Panc1 (cell line): ENCODE measurements around the gene DTX3. TPM values are rescaled to one million over a fixed set of nuclear protein-coding genes. Genes with fewer than 3 reads are reported as not detected.

ENCODE experiments used
- ATAC-seq: fragments of 200-7000 bp; cut with Tn5 transposase; 2 replicates; pipeline ENCODE4 v1.9.1; 2020; ENCODE audit warnings: mild to moderate bottlenecking, moderate library complexity
- BruUV-seq: library from RNA; stranded (reverse); fragments of 400-500 nt; replicated peaks from 2 replicates; lab custom pipeline; 2021; lab: Mats Ljungman, UMichigan
- CTCF ChIA-PET: fragments of 300-600 bp; sonication (Branson Sonifier 250); formaldehyde crosslinking; loops from one replicate; lab custom pipeline; 2022; ENCODE audit warnings: antibody characterized with exemption; lab: Charles Lee
- POLR2A ChIA-PET: fragments of 300-600 bp; sonication (Branson Sonifier 250); formaldehyde crosslinking; loops from one replicate; lab custom pipeline; 2022; ENCODE audit warnings: antibody characterized with exemption; lab: Charles Lee
- DNase-seq: peaks from one replicate; pipeline ENCODE4 v3.0.0-alpha.2; 2010; ENCODE audit warnings: low read depth, low spot score
- H3K27ac ChIP-seq: 2 replicates; pipeline ENCODE4 v1.5.1; 2011; ENCODE audit warnings: mild to moderate bottlenecking, low read length, inconsistent platforms
- H3K27me3 ChIP-seq: fragments of 200-500 bp; sonication (Bioruptor generic); 2 replicates; pipeline ENCODE4 v1.6.0; 2014; ENCODE audit warnings: low read length, inconsistent platforms; ENCODE audit not compliant: control insufficient read depth, insufficient read depth
- H3K36me3 ChIP-seq: fragments of 200-500 bp; sonication (Bioruptor generic); 2 replicates; pipeline ENCODE4 v1.5.1; 2014; ENCODE audit warnings: inconsistent platforms, mild to moderate bottlenecking, low read length, moderate library complexity; ENCODE audit not compliant: control insufficient read depth, insufficient read depth
- H3K4me1 ChIP-seq: 2 replicates; pipeline ENCODE4 v1.5.1; 2011; ENCODE audit warnings: inconsistent platforms, mild to moderate bottlenecking, low read length, moderate library complexity; ENCODE audit not compliant: control insufficient read depth, insufficient read depth
- H3K4me3 ChIP-seq, 2 experiments: 2 replicates each; pipeline ENCODE4 v1.5.1; 2011 to 2012; ENCODE audit warnings: low read depth in 2 of 2, low read length in 2 of 2, mild to moderate bottlenecking in 2 of 2, inconsistent platforms in 1 of 2, moderate library complexity in 1 of 2
- H3K9me3 ChIP-seq: fragments of 200-500 bp; sonication (Bioruptor generic); 2 replicates; pipeline ENCODE4 v1.5.1; 2014; ENCODE audit warnings: low read depth, mild to moderate bottlenecking, inconsistent platforms, low read length, moderate library complexity; ENCODE audit not compliant: control insufficient read depth, insufficient read depth
- CTCF ChIP-seq: fragments of 450-650 bp; IDR thresholded peaks from 2 replicates; pipeline ENCODE4 v1.5.1; 2017; ENCODE audit warnings: mild to moderate bottlenecking
- POLR2AphosphoS5 ChIP-seq: IDR thresholded peaks from 2 replicates; pipeline ENCODE4 v1.6.1; 2012; ENCODE audit warnings: mild to moderate bottlenecking, low read depth, low read length, moderate library complexity
- SIN3A ChIP-seq: IDR thresholded peaks from 2 replicates; pipeline ENCODE4 v1.6.1; 2012; ENCODE audit warnings: low read depth, mild to moderate bottlenecking, low read length, moderate library complexity, borderline replicate concordance; ENCODE audit not compliant: insufficient read depth
- TCF7L2 ChIP-seq: IDR thresholded peaks from 2 replicates; pipeline ENCODE4 v1.6.1; 2011; ENCODE audit warnings: mild to moderate bottlenecking, low read depth, low read length, inconsistent platforms
- in situ Hi-C: cut with HindIII; loops from 2 replicates; pipeline ENCODE4 v1.10.0; 2016; ENCODE audit warnings: low sequenced_read_pairs, low pct_unique_long_range_greater_than_20kb
- intact Hi-C: fragments of 100-400 bp; cut with micrococcal nuclease; formaldehyde crosslinking; loops from one replicate; pipeline ENCODE4 v1.10.0; 2022; ENCODE audit not compliant: unreplicated experiment
- total RNA-seq: library from RNA; stranded (reverse); gene quantifications from one replicate; pipeline ENCODE4 v1.2.1, GENCODE V29; 2021; ENCODE audit not compliant: unreplicated experiment
- TF ChIP-seq, protein P1 (sequence below), 2 experiments: IDR thresholded peaks; 2 replicates each; pipeline ENCODE4 v1.6.1; 2011 to 2012; ENCODE audit warnings: low read depth in 2 of 2, control low read depth in 1 of 2, low read length in 1 of 2, mild to moderate bottlenecking in 1 of 2, moderate library complexity in 1 of 2; ENCODE audit not compliant: insufficient read depth in 1 of 2

The DTX3 gene
- total RNA-seq, 1 experiment from 2014 or later: 37.8 TPM

DNA sequence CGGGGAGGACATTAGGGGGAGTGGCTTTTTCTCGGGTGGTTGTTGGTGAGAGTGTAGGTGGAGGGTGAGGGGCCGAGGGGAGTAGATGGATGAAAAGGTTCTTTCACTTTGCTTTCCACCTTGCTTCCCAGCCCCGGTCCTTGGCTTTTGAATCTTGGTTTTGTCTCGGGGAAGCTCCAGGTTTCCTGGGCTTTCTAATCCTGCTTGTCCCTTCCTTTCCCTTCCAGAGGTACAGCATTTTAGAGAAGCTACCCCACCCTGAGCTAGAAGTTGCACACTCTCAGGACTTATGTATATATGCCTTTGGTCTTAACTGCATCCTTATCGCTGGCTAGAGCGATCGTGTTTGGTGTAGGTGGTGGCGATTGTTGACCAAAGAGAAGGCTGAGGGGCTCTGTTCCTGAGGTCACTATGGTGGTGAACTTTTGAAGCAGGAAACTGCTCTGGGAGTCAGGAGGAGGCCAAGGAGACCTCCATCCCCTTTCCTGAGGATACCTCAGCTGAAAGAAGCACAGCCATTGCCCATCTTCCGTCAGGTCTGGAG is 12.8 kb upstream of the DTX3 start:
- Histone ChIP-seq H3K4me3 (peak overlapping the region; percentile 94 to 97), H3K9me3 (no peaks in the 10 kb centered on the region), H3K27ac (peak overlapping the region; percentile 87), H3K27me3 (no peaks in the 10 kb centered on the region), H3K36me3 (peaks cover 3% of the 10 kb centered on the region; the same call in 1 of the 2 replicates), H3K4me1 (peaks cover 15% of the 10 kb centered on the region)
- CTCF ChIA-PET: interaction anchor here (0.5 to 0.6 kb wide), 2 partner anchors 18 to 68 kb away, joined by 3 read pairs; no protein-coding TSS in a partner anchor
- no TSS peak for BruUV-seq
- TF ChIP-seq TCF7L2 (no peak), POLR2AphosphoS5 (no peak), SIN3A (no peak), CTCF (no peak)
- TF ChIP-seq, protein P1, sequence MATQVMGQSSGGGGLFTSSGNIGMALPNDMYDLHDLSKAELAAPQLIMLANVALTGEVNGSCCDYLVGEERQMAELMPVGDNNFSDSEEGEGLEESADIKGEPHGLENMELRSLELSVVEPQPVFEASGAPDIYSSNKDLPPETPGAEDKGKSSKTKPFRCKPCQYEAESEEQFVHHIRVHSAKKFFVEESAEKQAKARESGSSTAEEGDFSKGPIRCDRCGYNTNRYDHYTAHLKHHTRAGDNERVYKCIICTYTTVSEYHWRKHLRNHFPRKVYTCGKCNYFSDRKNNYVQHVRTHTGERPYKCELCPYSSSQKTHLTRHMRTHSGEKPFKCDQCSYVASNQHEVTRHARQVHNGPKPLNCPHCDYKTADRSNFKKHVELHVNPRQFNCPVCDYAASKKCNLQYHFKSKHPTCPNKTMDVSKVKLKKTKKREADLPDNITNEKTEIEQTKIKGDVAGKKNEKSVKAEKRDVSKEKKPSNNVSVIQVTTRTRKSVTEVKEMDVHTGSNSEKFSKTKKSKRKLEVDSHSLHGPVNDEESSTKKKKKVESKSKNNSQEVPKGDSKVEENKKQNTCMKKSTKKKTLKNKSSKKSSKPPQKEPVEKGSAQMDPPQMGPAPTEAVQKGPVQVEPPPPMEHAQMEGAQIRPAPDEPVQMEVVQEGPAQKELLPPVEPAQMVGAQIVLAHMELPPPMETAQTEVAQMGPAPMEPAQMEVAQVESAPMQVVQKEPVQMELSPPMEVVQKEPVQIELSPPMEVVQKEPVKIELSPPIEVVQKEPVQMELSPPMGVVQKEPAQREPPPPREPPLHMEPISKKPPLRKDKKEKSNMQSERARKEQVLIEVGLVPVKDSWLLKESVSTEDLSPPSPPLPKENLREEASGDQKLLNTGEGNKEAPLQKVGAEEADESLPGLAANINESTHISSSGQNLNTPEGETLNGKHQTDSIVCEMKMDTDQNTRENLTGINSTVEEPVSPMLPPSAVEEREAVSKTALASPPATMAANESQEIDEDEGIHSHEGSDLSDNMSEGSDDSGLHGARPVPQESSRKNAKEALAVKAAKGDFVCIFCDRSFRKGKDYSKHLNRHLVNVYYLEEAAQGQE (IDR thresholded peaks at IDR 0.05; ENCODE audit: insufficient read depth in 1 of 2, low read depth in 2 of 2, low read length in 1 of 2): no peak
- ATAC-seq (no peak), DNase-seq (no peak)
- in situ Hi-C loops: no loop called here
- POLR2A ChIA-PET: interaction anchor here (0.5 to 0.7 kb wide), 2 partner anchors 14 to 492 kb away, joined by 6 to 13 read pairs; no protein-coding TSS in a partner anchor
- intact Hi-C loops: no loop called here

DNA sequence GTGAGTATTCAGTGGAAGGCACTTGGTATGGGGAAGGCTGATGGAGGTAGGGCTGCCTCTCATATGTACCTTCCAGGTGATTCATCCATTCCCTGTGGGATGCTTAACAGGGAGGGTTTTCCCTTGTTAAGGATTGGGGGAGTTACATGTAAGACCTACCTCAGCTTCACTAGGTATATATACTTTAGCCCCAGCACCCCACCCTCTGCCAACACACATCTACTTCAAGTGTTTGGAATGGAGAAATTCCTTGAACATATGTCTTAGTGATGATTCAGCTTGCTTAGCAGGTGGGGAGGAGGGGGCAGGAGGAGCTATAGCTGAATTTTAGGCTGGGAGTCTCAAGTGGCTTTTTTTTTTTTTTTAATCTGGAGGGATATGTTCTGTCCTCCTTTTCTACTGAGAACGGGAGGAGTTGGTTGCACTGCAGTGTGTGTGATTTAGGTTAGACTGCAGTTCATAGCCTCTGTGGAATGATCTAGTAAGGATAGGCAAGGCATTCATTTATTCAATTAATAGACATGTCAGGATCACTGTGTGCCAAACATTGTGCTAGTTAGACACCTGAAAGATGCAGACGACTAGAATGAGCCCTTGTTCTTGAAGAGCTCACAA is 12.0 kb upstream of the DTX3 start:
- TF ChIP-seq POLR2AphosphoS5 (no peak), TCF7L2 (no peak), SIN3A (no peak), CTCF (no peak)
- TF ChIP-seq, protein P1 (IDR thresholded peaks at IDR 0.05; ENCODE audit: insufficient read depth in 1 of 2, low read depth in 2 of 2, low read length in 1 of 2): no peak
- H3K36me3 ChIP-seq: peaks cover 3% of the 10 kb centered on the region; the same call in 1 of the 2 replicates
- POLR2A ChIA-PET: interaction anchor here (0.5 kb wide), 1 partner anchor 492 kb away, joined by 13 read pairs; no protein-coding TSS in a partner anchor
- CTCF ChIA-PET: interaction anchor here (0.6 kb wide), 1 partner anchor 9 kb away, joined by 3 read pairs; no protein-coding TSS in a partner anchor
- no peaks in the 10 kb centered on the region for H3K27me3 ChIP-seq
- no peak overlapping the region; the same call in 1 of the 2 replicates for H3K27ac ChIP-seq
- intact Hi-C loops (no loop called here), in situ Hi-C loops (no loop called here)
- peaks cover 15% of the 10 kb centered on the region for H3K4me1 ChIP-seq
- H3K9me3 ChIP-seq: no peaks in the 10 kb centered on the region
- ATAC-seq: no peak
- DNase-seq: no peak
- H3K4me3 ChIP-seq: peak overlapping the region; percentile 94 to 97
- BruUV-seq: no TSS peak
